ENCODE measurements around the gene CKS2. TPM values are rescaled to one million over a fixed set of nuclear protein-coding genes. Genes with fewer than 3 reads are reported as not detected.

Gene CKS2
- polyA plus RNA-seq, 1 experiment: 128 TPM

DNA sequence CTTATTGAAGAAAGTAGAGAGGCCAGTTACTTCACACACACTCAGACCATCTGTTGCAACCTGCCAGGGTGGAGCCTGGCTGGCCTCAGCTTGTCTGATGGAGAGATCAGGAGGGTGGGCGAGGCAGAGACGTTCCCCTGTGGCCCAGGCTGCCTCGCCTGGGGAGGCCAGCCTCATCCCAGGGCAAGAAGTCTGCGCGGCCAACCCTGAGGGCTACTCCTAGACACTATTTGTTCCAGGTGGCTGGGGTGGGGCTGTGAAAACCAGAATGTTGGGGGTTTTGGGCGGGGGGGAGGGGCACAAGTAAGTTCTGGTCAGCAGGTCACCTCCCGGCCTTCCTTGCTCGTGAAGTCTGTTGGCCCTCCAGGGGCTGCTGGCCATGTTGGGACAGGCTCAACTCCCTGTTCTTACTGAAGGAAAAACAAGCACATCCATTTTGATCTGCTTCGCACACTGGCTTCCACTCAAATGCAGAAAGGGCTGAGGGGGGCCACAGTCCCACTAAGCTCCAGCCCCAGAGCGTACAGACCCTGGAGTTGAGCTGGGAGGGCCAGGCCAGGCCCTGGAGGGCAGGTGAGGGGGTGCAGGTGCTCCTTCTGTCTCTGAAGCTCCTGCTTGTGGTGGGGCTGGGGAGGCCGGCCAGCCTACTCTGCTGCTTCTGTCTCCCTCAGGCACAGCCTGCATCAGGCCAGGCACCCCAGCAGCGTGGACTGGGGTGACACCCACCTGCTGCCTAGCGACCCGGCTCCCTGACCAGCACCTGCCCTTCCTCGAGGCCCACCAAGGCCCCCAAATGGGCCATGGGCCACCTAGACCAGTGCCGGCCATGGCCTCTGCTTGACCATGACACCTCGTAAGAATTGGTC lies 53.9 kb downstream of the CKS2 start:
- POLR2A ChIA-PET: no interaction called here

DNA sequence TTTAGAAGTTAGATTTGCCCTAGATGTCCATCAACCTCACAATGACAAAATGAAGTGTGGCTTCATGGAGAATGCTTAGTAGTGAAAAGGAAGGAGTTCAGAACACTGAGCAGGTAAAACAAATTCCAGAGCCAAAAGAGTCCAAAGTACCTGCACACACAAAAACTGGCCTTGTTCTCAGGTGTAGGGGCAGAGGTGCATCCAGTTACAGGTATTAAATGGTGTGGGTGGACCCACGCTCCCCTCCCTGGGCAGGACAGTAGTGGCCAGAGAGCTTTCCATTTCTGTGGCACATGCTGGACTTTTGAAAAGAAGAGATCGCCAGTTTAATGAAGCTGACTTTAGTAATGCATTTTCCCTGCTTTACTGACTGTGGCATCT lies 54.5 kb downstream of the CKS2 start:
- Histone ChIP-seq H3K36me3 (ENCODE audit: control insufficient read depth, insufficient read depth, low read length) (peaks cover 4% of the 10 kb centered on the region), H3K27me3 (ENCODE audit: control insufficient read depth, insufficient read depth, low read length) (no peaks in the 10 kb centered on the region), H3K4me3 (ENCODE audit: low read depth, low read length) (no peak overlapping the region)
- DNase-seq (ENCODE audit: low read depth): no peak
- CTCF ChIA-PET: no interaction called here
- POLR2A ChIA-PET: no interaction called here
- TF ChIP-seq, protein P1, sequence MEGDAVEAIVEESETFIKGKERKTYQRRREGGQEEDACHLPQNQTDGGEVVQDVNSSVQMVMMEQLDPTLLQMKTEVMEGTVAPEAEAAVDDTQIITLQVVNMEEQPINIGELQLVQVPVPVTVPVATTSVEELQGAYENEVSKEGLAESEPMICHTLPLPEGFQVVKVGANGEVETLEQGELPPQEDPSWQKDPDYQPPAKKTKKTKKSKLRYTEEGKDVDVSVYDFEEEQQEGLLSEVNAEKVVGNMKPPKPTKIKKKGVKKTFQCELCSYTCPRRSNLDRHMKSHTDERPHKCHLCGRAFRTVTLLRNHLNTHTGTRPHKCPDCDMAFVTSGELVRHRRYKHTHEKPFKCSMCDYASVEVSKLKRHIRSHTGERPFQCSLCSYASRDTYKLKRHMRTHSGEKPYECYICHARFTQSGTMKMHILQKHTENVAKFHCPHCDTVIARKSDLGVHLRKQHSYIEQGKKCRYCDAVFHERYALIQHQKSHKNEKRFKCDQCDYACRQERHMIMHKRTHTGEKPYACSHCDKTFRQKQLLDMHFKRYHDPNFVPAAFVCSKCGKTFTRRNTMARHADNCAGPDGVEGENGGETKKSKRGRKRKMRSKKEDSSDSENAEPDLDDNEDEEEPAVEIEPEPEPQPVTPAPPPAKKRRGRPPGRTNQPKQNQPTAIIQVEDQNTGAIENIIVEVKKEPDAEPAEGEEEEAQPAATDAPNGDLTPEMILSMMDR (IDR thresholded peaks at IDR 0.05; ENCODE audit: insufficient read depth, low read depth, low read length): no peak

More for the DNA sequence above, 53.9 kb downstream of the CKS2 start:
- TF ChIP-seq, protein P1 (IDR thresholded peaks at IDR 0.05; ENCODE audit: insufficient read depth, low read depth, low read length): no peak
- H3K27me3 ChIP-seq (ENCODE audit: control insufficient read depth, insufficient read depth, low read length): no peaks in the 10 kb centered on the region
- no peak overlapping the region for H3K4me3 ChIP-seq (ENCODE audit: low read depth, low read length)
- peaks cover 5% of the 10 kb centered on the region for H3K36me3 ChIP-seq (ENCODE audit: control insufficient read depth, insufficient read depth, low read length)
- no peak for DNase-seq (ENCODE audit: low read depth)
- CTCF ChIA-PET: no interaction called here

Small RNA genes lying within 50 kb of the gene (small RNA-seq; reads per million reads assigned to genes)
- not detected for gene MIR3153 (ENCODE audit: insufficient read length, low read depth, low replicate concordance)

Other genes starting within 250 kb of the CKS2 start
- gene SHC3, start 132.4 kb upstream of the CKS2 start, polyA plus RNA-seq (2011; rRNA removed): 0.78 and 1.3 TPM in 2 replicates
- 14.3 and 14.4 TPM in 2 replicates for gene SECISBP2, start 7.3 kb downstream of the CKS2 start, polyA plus RNA-seq (2011; rRNA removed)
- gene SEMA4D, start 186.9 kb downstream of the CKS2 start, polyA plus RNA-seq (2011; rRNA removed): 0.38 and 0.50 TPM in 2 replicates